Limb (tissue), 2 donors: ENCODE results near the gene PCBP3.
"Not testable (repeated sequence)": the region's sequence is repeated elsewhere in the genome, so short reads cannot be mapped to it uniquely, and the experiment has no call there.

Experiments used
- DNase-seq, 2 donors: peaks; one replicate each; pipeline ENCODE4 v3.0.0-alpha.2; 2016; ENCODE audit errors: extremely low spot score in 2 of 2

PCBP3 gene

DNA sequence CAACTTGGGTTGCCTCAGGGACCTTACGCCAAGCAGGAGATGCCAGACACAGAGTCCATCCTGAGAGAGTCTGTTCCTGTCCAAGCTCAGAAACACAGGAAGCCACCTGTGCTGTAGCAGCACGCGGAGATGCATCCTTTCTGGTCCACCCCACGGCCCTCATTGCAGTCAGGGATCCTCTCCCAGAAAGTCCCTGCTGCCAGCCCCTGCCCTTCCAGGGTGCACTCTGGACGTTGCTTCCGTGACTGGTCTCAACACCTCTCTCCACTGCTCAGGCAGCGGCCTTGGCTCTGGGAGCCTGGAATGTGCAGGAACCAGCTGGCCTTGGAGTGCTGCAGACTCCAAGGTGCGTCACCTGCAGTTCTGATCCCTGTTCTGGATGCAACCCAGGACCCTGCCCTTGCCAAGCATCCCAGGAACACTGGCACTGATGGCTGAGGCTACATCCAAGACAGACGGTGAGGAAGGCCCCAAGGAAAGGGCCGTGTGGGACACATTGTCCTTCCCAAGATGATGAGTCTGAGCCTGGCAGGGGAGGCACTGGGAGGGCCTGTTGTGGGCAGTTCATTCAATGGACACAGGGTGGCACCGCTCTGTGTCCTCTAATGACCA lies 316.4 kb downstream of the PCBP3 start:
- no peak for DNase-seq

DNA sequence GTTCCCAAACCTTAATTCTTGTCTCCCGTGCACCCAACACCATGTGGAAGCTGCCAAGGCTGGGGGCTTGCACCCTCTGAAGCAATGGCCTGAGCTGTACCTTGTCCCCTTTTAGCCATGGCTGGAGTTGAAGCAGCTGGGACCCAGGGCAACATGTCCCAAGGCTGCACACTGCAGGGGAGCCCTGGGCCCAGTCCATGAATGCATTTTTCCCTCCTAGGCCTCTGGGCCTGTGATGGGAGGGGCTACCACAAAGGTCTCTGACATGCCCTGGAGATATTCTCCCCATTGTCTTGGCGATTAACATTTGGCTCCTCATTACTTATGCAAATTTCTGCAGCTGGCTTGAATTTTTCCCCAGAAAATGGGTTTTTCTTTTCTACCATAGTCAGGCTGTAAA lies 317.9 kb downstream of the PCBP3 start:
- not testable (repeated sequence) for DNase-seq

DNA sequence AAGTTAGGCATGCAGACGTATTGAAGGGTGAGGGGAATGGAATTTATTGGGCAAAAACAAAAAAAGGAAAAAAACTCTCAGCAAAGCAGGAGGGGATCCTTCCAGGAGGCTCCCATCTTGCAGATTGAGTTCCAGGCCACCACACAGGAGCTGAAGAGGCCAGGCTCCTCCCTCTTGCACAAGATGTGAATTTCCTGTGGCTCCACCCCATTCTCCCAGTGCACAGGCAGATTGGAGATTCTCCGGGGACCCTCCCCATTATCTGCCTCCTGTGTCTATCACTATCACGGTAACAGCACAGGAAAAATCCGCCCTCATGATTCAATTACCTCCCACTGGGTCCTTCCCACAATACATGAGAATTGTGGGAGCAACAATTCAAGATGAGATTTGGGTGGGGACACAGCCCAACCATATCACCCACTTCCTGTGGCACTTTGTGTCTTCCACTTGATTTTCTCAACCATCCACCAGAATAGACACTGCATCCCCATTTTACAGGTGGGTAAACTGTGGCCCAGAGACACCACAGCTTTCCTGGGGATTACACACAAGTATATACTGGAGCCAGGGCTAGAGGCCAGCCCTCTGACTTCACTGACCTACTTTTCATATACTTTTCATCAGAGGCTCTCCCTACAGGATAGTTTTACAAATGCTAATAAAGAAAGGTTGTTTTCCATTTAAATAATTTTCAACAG lies 319.2 kb downstream of the PCBP3 start:
- no peak for DNase-seq

DNA sequence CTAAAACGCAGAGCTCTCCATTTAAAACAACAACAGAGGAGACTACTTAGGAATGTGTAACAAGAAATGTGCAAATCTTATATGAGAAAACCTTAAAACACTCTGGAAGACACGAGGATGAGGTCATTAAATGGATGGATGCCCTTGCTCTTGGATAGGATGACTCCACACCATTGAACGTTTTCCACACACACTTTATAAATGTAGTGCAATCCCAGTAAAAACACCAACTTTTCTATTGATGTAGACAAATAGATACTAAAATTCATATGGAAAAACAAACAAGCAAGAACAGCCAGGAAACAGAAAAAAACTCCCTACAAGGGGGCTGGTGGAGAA lies 319.7 kb downstream of the PCBP3 start:
- peak in 1 of 2 donors; percentile 51 for DNase-seq

DNA sequence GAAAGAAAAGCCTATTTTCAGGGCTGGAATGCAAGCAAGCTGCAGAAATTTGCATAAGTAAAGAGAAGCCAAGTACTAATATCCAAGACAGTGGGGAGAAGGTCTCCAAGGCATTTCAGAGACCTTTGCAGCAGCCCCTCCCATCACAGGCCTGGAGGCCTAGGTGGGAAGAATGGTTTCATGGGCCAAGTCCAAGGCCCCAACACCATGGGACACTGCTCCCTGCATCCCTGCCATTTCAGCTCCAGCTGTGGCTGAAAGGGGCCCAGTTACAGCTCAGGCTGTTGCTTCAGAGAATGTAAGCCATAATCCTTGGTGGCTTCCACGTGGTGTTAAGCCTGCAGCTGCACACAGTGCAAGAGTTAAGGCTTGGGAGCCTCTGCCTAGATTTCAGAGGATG lies 321.1 kb downstream of the PCBP3 start:
- no peak for DNase-seq

DNA sequence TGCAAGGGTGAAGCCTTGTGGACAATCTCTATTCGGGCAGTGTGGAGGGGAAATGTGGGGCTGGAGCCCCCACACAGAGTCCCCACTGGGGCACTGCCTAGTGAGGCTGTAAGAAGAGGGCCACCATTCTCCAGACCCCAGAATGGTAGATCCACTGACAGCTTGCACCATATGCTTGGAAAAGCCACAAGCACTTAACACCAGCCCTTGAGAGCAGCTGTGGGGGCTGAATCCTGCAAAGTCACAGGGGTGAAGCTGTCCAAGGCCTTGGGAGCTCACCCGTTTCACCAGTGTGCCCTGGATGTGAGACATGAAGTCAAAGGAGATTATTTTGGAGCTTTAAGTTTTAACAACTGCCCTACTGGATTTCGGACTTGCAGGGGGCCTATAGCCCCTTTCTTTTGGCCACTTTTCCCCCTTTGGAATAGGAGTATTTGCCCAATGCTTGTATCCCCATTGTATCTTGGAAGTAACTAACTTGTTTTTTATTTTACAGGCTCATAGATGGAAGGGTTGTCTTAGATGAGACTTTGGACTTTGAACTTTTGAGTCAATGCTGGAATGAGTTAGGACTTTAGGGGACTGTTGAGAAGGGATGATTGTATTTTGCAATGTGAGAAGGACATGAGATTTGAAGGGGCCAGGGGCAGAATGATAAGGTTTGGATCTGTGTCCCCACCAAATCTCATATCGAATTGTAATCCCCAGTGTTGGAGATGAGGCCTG lies 321.7 kb downstream of the PCBP3 start:
- no peak for DNase-seq

DNA sequence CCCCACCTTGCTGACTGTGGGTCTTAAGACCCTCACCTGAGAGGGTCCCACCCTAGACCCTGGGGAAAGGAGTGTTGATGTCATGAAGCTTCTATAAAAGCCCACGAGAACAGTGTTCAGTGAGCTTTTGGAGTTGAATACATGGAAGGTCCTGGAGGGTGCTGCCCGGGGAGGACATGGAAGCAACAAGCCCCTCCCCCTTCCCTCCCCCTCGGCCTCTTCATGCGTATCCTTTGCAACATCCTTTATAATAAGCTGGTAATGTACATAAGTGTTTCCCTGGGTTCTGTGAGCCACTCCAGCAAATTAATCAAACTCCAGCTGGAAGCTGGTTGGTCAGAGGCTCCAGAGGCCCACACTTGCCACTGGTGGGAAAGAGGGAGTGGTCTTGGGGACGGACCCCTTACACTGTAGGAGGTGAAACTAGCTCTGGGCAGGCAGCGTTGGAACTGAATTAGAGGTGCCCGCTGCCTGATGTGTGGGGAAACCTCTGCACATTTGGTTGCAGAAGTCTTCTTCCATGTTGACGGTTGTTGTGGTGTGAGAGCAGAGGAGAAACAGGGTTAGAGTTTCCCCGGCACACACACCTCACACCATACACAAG lies 323.4 kb downstream of the PCBP3 start:
- no peak for DNase-seq

DNA sequence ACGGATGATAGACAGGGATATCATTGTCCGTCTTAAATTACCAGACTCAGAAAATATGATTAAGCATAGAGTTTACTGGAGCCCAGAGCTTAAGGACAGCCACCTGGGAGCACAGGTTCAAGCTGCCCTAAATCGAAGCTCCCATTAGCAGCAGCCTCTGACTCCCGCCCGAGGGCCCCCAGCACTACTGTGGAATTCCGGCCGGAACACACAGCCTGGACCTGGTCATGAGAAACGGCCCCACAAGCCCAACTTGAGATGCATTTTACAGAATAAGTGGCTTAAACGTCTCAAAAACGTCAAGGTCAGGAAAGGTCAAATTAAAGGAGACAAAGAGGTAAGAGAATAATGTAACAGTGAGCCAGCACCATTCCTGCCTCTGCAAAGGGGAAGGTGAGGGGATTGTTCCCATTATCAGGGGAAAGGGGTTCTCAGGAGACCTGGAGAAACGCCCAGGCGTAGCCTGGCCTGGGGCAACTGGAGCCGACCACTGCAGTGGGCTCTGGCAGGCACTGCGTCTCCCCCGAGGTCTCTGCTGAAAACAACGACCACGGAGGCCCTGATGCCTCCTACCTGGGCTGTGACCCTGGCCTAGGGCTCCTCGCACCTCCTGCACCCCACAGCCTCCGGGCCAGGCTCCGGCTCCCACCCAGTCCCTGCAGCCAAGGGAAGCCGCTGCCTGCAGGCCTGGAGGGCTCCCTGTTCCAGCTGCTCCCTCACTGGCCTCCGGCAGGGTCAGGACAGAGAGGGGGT lies 326.6 kb downstream of the PCBP3 start:
- no peak for DNase-seq

DNA sequence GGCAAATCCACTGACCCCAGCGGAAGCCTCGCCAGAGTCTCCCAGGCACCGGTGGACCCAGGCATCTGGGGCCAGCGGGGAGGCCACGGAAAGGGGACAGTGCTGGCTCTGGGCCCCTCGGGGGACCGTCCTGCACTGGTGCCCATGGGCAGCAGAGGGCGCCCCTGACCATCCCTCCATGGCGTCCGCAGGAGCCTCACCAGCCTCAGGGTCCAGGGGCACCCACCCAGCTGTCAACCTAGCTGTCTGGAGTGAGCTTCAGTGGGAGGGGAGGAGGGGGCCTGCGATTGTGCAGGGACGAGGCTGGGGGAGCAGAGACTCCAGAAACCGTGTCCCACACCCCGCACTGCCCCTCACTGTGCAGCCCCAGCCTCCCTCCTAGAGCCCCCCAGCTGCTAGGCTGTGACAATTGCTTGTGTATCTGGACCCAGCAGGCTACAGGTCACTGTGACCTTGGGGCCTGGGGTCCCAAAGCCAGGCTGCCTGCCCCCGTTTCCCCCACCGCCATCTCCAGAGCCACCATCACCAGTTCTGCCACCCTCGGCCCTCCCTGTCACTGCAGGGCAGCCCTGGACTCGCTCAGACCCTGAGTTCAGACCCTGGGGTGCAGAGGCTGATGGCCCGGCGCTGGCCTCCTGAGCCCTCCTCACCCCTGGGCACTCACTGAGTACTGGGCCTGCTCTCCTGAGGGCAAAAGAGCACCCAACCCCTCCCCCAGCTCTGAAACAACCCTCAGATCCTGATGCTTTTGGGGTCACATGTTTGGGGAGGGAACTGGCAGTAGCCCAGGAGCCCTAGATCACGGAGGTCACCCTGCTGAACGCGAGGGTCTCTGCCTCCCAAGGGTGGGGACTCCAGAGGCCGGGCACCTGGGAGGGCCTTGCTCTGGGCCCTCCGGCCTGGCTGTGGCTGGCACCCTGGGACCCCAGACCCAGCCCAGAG lies 327.4 kb downstream of the PCBP3 start:
- peak; percentile 73 to 85 for DNase-seq

DNA sequence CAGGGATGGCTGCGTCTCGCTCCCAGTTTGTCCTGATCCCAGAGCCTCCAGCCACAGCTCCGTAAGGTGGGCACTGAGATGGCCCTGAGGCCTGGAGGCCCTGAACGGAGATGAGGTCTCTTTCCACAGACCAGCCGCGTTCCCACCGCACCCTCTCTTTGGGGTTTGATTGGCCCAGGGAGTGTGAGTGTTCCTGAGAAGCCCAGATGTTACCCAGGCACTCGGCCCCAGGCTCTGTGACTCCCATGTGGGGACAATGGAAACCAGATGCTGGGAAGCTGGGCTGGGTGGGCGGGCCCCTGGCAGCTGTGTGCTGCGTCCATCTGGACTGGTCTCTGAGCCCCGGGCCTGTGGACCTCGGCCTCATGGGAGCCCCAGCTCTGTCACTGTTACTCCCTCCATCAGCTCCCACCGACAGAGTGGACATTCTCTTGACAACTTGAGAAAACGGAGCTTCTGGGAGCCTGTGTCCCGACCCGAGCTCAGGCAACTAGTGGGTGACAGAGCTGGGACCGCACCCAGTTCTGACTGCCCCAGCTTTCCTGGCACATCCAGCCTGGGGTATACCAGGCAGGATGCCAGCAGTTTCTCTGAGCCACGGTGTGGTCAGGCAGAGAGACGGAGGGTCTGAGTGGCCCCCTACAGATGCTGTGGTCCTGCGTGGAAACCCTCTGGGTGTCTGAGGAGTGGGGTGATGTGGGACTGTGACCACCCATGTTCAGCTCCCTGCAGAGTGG lies 328.3 kb downstream of the PCBP3 start:
- DNase-seq = peak; percentile 55 to 76

DNA sequence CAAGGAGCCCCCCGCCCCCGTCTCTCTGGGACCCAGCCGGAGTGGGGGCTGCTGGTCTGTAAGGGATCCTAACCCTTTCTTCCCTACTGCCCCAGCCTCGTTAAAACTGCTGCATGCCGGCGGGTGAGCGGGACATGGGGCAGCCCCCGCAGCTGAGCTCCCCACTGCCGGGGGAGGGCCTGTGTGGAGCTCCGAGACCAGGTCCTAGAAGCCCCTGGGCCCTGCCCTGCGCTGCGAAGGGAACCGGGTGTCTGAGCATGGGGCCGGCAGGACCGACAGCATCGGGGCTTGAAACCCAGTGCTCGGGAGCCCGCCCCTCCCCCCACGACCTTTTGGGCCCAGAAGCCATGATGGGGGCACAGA lies 328.8 kb downstream of the PCBP3 start:
- no peak for DNase-seq

DNA sequence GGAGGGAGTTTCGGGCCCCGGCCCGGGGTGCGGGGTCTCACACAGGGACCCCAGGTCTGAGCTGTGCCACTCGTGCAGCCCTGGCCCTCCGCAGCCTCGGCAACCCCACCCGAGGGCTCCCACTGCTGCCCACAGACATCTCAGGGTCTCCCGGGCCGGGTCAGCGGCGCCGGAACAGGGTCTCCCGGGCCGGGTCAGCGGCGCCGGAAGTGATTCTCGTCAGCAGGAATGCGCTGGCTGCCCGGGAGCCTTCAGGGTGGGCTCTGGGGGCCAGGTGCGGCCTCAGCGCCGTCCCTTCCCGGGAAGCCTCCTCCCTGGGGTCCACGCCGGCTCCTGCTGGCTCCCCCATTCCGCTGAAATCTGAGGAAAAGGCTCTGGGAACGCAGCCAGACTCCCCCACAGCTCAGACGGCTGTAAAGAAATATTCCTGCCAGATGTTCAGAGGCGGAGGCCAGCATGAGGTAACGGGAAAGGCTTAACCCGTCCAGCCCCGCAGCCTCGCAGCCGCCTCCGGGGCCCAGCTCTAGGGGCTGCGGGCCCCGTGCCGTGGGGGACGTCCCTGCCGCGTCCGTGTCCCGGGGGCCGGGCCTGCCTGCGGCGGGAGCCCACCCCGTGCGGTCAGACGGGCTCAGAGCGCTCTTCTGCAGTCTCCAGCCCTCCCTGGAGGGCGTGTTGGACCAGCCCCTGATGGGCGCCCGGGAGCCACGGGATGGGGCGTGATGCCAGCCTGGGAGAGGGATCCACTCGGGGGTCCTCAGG lies 329.4 kb downstream of the PCBP3 start:
- DNase-seq = peak; percentile 95 to 97

DNA sequence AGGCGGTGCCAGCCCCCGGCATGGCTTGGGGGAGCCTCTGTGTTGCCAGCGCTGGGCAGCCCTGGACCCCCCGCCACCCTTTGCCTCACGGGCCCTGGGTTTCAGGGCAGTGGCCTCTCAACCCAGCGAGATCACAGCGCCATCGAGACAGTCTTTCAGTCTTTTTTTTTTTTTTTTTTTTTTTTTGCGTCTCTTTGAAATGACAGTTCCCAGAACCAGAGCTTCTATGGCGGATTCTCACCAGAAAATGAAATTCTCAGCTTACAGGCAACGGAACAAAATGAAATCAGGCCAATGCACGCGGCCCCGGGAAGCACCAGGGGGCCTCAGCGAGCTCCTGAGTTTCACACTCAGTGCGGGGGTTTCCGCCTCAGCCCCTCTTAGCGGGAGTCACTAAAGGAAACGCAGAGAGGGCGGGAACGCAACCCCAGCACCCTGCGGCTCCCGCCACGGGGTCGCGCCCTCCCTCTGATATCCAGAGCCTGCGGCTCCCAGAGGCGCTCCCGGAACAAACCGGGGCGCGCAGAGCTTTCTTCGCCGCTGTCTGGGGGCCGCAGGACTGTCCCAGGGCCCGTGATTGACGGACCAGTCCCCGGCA lies 330.0 kb downstream of the PCBP3 start:
- peak; percentile 93 for DNase-seq

DNA sequence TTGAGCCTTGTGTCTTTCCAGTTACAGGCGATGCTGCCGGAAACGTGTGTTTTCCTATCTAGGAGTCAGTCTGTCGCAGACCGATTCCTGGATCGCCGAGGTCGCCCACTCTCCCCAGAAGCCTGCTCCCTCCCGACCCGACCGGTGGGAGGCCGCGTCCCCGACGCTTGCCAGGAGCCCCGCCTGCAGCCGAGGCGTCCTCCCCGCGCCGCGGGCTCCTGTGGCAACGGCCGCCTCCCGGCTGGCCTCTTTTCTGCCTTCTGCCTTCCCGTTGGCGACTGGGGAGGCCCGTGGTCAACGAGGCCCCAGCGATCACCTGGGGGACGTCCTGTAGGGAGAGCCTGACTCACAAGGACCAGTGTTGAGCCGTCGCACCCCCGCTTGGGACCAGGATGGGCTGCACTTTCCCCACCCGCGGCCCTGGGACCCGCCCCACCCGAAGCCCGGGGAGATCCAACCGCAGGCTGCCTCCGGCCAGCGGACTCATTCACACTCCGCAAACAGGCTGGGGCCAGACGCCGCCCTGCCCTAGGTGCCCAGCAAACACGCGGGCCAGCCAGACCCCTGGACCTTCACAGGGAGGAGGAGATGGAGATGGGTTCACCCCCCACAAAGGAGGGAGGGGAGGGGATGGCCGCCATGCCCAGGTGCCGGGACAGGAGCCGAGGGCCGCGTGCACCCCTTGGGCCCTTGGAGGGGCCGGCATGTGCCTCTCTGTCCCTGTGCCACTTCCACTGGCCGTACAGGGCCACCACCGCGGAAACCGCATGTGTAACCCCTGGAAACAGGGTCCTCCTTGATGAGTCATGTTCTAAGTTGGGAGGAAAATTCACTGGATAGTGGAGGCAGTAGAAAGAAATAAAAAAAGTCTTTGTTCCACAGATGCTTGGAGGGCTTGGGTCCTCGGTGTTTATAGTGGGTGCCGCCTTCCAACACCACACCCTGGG lies 330.8 kb downstream of the PCBP3 start:
- DNase-seq = peak in 1 of 2 donors; percentile 65

DNA sequence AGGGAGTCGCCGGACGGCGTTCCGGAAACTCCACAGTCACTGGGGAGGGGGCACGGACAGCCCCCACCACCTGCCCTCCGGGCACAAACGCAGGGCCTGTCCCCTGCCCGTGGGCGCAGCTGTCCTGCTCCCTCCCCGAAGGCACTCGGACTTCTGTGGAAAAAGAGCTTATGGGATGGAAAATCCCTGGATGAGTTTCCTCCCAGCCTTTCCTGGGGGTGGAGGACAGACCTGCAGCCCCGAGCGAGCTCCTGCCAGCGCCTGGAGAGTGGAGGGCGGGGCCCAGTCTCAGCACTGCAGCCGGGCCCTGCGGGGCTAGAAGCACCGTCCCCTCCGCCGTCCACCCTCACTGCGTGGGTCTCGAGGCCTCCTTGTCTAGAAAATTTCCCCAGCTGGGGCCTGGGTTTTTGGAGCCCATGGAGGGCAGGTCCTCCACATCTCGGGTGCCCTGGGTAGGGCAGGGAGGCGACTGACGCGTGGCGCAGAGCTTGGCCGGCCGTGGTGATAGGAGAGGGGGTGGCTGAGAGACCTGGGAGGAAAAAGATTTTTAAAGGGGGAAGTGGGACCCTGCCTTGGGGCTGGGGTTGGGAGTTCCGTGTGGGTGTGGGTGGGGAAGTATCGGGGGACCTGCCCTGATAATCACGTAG lies 331.6 kb downstream of the PCBP3 start:
- DNase-seq = peak; percentile 45 to 61

DNA sequence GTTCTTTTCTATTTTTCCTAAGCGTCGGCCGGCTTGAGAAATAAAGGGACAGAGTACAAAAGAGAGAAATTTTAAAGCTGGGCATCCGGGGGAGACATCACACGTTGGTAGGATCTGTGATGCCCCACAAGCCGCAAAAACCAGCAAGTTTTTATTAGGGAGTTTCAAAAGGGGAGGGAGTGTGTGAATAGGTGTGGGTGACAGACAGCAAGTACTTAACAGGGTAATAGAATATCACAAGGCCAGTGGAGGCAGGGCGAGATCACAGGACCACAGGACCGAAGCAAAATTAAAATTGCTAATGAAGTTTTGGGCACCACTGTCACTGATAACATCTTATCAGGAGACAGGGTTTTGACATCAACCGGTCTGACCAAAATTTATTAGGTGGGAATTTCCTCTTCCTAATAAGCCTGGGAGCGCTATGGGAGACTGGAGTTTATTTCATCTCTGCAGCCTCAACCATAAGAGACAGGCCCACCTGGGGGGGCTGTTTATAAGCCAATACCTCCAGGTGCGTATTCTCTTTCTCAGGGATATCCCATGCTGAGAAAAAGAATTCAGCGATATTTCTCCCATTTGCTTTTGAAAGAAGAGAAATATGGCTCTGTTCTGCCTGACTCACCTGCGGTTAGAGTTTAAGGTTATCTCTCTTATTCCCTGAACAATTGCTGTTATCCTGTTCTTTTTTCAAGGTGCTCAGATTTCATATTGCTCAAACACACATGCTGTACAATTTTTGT lies 332.3 kb downstream of the PCBP3 start:
- DNase-seq = not testable (repeated sequence)
